Lower leg skin (tissue), 3 donors: ENCODE measurements around the gene CWC22.

Source experiments
- CTCF ChIP-seq, 3 donors: fragments of 450-650 bp; IDR thresholded peaks; one replicate each; pipeline ENCODE4 v1.5.1; 2016; ENCODE audit warnings: antibody characterized with exemption in 3 of 3, mild to moderate bottlenecking in 3 of 3, moderate library complexity in 2 of 3
- POLR2A ChIP-seq, 2 donors: fragments of 450-650 bp; IDR thresholded peaks; one replicate each; pipeline ENCODE4 v1.6.1; 2016 to 2017; ENCODE audit warnings: antibody characterized with exemption in 2 of 2, mild to moderate bottlenecking in 1 of 2, moderate library complexity in 1 of 2

- no peak for TF ChIP-seq CTCF (IDR thresholded peaks at IDR 0.05)
- TF ChIP-seq POLR2A (IDR thresholded peaks at IDR 0.05) = no peak
Observed at GRCh38 chr2:179936141-179936540, 71.0 kb downstream of the CWC22 start.
